ENCODE results near the gene ADAM8. TPM values are rescaled to one million over a fixed set of nuclear protein-coding genes. Genes with fewer than 3 reads are reported as not detected.

ADAM8 gene
- polyA plus RNA-seq, 1 donor, result 3.3 TPM

DNA sequence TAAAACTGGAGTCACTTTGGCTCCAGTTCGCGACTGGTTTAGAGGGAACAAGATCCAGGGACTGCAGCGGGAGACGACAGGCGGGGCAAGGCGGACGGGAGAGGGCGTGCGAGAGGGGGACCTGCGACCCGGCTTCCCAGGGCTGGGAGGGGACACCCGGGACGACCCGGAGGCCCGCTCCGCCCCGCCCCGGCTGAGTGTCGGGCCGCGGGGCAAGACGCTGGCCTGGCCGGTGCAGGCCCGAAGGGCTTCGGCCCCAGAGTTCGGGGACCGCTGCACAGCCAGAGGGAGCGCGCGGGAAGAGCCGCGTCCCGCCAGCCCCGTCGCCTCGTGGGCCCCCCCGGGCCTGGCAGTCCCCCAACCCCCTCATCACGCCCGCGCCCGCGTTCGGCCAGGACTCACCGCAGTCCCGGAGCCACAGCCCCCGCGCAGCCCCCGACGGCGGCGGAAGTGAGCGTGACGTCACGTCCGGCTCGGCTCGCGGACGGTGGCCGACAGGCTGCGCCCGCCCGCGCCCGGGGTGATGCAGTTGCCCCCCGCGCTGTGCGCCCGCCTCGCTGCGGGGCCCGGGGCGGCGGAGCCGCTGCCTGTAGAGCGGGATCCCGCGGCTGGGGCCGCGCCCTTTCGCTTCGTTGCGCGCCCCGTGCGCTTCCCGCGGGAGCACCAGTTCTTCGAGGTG, 31.9 kb upstream of the ADAM8 start, which contains the start of the genes TUBGCP2 and ZNF511:
TSS of gene TUBGCP2 (minus strand) at position 452 of the 679 bp plus-strand sequence. CDS start 5,931 bp downstream, outside the sequence.
TSS of gene ZNF511 (plus strand) at position 494 of the 679 bp plus-strand sequence. CDS start at position 524, 30 bp downstream.
- peak; percentile 93 for DNase-seq

DNA sequence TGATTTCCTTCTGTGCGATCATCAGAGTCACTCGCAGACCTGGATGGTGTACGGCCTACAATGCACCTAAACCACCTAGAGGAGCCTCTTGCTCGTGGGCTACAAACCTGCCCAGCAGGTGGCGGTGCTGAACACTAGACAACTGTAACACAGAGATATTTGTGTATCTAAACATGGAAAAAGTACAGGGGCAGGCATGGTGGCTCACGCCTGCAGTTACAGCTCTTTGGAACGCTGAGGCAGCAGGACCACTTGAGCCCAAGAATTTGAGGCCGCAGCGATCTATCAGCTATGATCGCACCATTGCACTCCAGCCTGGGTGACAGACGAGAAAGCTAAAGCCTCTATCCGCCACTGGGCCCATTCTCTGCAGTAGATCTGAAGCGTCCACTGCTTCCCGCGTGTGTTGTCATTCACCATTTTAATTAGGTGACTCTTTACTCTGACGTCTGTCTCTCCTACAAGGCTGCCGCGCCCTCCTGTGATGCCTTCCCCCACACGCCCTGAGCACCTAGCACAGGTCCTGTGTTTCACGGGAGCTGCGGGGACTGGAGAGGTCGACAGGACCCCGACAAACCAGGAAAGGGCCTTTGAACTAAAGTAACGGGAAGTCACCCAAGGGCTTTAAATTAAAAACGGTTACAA, 31.2 kb upstream of the ADAM8 start:
- peak; percentile 43 for DNase-seq

DNA sequence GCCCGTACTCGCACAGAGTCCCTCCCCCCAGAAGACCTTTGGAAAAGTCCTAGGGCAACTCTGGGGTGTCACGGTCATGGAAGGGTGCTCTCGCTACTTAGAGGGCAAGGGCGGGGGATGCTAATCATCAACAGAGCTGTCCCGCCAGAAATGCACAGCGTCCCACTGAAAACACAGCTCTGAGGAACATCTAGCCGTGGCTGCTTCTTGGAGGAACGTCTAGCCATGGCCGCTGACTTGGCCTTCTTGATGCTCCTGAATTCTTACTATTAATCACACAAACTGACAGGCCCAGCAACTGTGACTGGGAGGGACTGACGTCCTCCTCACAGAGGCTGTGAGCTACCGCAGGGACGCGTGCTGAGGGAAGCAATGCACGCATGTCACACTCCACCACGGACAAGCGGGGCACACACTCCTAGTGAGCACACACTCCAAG, 30.3 kb upstream of the ADAM8 start:
- no peak for DNase-seq

DNA sequence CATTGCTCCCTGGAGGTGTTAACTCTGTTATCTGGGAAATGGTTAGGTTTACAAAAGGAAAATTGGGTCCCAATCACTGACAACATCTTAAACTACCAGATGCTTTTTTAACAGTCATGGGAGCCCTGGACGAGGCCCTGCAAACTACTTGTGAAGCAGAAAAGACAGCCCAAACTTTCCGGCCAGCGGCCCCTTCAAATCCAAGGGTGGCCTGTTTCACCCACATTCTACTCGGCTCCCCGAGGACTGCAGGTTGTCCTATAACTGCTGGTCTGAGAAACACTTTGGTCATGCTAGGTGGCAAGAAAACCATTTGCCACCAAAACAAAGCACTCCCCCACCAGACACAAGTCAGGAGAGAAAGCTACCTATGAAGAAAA, 29.4 kb upstream of the ADAM8 start:
- DNase-seq, result no peak

DNA sequence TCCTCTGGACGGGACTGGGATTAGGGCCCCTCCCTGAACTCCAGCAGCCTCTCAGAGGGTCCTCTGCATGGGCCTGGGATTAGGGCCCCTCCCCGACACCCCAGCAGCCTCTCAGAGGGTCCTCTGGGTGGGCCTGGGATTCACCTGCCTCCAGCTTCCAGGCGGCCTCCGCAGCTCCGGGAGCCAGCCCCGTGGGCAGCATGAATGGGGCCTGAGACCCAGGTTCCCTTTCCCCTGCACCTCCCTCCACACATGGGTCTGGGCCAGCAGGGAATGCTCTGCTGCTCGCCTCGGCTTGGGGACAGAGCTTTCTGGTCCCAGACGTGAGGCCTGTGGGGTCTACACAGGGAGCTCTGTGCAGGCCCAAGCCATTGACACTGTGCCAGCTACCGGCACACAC, 26.5 kb upstream of the ADAM8 start:
- DNase-seq, result no peak

DNA sequence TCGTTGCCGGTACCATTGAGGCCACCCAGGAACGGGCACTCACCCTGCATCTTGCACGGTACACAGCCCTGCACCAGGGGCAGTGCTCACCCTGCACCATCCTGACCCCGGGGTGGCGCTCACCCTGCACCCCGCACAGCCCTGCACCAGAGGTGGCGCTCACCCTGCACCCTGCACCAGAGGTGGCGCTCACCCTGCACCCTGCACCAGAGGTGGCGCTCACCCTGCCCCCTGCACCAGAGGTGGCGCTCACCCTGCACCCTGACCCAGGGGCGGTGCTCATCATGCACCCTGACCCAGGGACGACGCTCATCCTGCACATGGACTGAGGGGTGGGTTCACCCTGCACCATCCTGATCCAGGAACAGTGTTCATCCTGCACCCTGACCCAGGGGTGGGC, 25.6 kb upstream of the ADAM8 start:
- no peak for DNase-seq

DNA sequence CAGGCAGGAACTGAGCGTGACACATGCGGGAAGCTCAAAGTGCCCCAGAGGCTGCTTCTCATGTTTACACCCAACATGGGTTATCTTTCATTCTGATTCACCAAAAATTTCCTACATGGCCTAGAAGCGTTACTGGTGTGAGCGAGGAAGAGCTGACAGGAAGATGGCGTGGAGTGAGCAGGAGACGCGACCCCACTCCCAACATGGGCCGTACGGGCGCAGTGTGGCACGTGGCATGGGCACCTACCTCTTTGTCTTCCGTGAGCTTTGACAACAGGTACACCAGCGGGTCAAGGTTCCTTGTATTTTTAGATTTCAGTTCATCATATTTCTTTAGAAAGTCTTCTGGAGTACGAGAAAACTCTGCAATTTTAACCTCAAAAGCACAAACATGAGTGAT, 23.1 kb upstream of the ADAM8 start:
- DNase-seq, result no peak

DNA sequence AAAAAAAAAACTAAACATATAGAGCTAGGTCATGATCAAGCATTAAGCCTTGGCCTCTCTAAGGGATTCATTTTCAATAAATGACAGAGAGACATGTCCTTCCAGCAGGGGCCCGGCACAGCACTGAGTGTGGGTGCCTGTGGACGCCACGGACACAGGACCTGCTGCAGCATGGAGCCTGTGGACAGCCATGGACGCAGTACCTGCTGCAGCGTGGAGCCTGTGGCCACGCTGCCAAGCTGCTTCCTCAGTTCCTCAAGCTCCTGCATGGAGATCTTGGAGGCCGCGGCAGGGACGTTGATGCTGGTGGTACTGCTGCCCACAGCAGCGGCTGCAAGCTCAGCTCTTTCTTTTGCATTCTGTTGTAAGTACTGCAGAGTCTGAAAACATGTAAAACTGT, 22.6 kb upstream of the ADAM8 start:
- no peak for DNase-seq

DNA sequence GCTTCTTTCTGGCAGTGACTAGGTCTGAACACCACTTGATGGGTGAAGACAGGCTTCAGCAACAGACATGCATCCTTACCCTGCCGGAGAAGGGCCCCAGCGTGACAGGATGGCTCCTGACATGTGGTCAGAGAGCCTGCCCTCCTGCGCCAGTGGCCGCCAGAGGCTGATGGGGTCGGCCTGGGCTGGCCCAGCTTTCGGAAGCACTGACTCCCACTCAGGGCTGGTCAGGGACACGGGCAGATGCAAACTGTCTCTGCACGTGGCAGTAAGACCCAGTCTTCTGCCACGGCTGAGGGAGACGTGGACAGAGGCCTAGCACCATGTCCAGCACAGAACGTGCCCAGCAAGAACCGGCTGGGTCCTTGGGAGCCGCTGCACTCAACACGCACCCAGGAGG, 21.8 kb upstream of the ADAM8 start:
- DNase-seq, result no peak

DNA sequence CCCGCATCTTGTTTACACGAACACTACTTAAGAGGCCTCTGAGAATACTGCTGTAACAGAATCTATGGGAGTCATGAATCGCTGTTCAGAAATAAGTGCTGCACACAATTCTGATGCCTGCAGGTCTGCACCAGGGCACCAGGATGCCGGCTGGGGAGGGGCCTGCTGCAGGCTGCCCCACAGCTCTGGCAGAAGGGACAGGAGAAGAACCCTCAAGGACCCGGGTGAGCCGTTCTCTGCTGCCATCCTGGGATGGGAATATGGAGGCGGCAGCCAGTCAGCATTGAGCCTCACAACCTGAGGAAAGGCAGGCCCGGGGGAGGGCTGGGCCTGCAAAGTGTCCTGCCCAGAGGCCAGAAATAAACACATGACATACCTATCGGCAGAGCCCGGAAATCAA, 20.8 kb upstream of the ADAM8 start:
- no peak for DNase-seq

DNA sequence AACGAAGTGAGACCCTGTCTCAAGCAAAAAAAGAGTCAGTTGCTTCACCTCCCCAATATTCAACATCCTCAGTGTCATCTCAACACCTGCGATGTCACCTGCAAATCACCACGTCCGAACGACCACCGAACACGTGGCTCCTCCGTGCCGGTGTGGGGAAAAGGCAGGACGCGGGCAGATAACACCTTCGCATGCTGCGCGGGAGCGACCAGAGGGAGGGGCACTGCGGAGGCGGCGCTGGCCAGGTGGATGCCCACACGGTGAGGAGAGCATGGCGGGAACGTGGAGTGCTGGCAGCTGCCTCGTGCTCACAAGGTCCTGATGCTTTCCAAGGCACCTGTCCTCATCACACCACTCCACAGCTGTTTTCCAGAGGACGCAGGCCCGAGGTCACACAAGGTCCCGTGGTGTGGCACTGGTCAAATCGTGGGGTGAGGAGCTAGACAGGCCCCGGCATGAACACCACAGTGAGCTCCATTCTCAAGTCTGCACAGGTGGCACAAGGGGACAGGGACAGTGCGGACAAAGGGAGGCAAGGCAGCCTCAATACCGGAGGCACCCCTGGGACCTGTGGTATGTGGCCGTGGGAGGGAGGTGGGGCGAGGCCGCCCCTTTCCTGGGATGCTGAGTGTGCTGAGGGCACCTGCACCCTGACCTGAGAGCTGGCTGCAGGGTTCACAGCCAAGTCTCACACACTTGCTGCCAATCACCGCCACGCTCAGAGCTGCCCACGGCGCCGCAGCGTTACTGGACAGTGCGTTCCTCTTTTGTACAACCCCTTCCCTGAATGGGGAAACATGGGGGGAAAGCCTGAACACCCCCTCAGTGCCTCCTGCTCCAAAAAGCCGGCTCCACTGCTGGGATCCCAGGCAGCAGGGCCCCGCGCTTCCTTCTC, 19.0 kb upstream of the ADAM8 start:
- DNase-seq, result no peak

DNA sequence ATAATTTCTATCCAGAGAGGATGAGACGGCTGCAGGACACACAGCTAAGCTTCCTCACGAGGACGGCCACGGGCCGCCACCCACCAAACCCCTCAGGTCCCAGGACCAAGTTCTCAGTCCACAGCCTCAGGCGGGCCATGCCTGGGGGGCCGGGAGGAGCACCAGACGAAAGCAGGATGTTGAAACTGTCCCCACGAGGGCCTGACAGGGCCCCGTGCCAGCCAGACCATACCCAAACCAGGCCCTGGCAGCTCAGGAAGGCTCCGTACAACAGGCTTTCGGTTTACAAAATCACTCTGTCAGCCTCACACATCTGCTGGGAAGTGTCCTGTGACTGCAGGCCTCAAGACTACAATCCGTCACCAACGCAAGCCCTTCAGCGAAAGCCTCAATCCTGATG, 17.5 kb upstream of the ADAM8 start:
- DNase-seq, result no peak

DNA sequence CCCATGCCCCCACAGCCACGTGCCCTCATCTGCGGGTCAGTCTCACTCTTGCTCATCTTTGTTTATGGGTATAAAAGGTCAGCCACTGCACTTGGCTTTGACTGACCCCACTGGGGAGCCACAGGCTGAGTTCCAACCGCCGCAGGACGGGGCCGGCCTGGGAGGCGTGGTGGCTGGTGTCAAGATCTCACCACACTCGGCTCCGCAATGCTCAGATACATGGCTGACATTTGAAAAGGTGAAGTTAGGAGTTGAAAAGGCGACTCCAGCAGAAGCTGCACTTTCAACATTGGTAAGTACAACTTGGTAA, 17.1 kb upstream of the ADAM8 start:
- no peak for DNase-seq

DNA sequence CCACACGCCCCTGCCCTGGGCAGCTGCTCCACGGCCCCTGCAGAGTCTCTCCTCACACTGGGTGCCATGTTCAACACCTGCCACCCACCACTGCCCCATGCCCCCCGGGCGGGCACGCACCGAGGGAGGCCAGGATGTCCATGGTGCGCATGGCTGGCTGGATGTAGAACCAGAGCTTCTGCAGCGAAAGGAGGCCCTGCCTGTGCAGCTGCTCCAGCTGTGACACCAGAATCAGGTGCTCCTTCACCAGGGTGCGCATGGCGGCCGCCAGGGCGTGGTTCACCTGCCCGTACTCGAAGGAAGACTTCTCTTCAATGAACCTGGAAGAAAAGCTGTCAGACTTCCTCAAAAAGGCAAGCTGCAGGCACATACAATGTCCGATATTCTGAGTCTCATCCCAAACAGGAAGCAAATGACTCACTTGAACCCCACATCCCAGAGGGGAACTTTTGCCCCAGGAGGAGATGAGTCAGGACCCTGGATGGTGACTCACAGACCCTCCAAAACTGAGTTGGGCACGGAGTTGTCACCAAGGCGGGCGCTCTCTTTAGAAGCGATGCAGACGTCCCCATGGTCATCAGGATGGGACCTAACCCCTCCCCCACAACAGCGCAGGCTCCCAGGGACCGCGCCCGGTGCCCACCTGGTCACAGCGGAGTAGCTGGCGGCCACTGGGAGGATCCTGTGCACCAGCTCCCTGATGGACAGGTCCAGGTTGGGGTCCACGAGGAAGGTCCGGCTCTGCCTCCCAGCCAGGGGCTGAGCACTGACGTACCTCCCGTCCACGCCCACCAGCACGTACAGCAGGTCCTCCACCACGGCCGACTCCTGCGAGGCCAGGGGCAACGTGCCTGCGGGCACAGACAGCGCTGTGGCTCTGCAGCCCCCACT, 16.5 kb upstream of the ADAM8 start:
- no peak for DNase-seq

DNA sequence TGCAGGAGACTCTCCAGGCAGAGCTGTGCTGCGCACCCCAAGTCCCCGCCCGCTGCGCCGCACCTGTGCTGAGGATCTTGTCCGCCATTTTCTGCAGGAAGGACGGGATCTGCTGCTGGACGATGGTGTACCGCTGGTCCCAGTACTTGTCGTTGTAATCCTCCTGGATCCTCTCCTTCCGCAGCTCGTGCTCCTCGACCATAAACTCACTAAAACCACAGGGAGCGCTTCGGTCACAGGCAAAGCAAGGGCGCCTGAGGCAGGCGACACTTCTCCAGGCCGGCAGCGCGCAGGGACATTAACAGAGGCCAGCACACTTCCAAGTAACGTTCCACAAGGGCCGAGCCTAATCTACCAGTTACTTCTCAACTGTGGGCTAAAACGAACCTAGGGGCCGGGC, 13.1 kb upstream of the ADAM8 start:
- no peak for DNase-seq

DNA sequence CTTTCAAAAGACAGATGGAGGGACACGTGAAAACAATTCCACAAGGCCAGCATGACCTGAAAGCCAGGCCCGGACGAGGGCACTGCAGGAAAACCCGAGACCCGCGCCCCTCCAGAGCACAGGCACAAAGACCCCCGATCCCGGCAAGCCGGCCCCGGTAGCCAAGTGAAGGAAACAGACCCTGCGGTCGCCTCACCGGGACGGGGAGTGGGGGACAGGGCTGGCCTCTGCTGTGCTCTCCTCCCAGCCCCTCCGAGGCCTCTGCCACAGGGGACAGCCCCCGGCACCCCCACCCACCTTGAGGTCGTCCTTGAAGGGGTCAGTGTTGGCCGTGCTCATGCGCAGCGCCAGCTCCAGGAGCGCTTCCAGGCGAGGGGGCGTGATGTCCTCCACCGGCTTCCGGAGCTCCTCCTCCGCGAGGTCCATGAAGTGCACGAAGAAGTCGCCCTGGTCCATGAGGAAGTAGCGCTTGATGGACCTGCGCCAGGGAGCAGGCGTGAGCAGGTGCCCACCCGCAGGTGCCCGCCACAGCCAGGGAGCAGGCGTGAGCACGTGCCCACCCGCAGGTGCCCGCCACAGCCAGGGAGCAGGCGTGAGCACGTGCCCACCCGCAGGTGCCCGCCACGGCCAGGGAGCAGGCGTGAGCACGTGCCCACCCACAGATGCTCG, 11.3 kb upstream of the ADAM8 start:
- DNase-seq, result no peak

DNA sequence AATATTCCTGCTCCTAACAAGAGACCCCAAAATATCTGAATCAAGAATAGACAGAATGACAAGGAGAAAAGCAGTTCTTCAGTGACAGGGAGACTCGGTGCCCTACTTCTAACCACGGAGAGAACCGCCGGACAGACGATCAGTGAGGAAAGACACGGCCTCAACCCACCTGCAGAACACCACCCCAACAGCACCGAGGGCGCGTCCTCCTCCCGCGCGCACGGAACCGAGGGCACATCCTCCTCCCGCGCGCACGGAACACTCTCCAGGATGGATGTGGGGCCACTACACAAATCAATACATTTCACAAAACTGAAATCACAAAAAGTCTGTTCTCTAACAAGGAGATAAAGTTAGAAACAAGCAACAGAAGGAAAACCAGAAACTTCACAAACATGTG, 9.7 kb upstream of the ADAM8 start:
- no peak for DNase-seq

DNA sequence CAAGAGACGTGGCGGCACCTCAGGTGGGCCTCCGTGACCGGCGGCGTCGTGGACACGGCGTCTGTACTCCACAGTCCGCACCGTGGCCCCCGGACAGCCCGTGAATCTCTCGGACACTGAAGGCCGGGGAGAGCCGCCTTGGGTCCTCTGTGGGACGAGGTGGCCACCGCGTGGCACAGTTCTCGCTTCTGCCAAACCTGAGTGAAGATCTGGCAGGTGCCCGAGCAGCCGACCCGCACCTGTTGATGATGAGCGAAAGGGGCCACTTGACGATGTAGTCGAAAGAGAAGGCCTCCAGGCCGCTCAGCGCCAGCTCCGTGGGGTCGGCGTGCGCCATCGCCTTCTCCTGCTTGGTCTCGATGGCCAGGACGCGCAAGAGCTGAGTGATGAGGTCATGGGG, 8.5 kb upstream of the ADAM8 start:
- no peak for DNase-seq

DNA sequence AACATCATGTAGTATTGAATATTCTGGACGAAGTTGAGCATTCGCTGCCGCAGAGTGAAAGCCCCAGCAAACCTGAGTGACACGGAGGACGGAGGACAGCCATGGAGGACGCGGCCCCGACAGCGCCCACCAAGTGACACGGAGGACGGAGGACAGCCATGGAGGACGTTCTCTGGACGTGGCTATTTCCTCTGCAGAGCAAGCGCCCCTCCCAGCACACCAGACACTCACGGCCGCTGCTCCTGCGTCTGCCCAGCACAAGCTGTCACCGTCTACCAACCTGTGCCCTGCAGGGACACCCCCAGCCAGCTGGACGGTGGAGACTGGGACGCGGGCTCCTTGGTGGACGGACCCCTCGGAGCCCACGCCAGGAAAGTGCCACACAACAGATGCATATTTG, 7.3 kb upstream of the ADAM8 start:
- no peak for DNase-seq

DNA sequence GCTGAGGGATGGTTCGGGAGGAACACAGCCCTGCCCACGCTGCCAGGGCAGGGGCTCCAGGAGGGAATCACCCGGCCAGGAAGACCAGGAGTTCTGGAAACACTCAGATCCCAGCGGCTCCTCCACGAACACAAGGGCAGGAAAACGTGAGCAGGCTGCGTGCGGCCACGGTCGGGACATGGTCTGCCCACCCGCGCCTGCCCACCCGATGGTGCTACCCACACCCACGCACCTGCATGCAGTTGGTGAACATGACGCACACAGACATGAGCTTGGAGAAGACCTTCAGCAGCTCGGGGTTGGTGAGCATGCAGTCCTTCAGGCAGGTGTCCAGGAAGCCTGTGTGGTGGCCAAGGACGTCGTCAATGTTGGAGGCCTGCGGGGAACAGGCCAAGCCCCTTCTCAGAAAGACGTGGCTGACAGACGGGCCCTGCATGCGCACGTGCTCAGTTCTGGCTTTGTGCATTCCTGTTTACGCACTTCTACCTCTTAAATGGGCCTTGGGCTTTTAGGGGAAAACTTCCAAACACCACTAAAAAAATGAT, 6.2 kb upstream of the ADAM8 start:
- DNase-seq, result no peak

DNA sequence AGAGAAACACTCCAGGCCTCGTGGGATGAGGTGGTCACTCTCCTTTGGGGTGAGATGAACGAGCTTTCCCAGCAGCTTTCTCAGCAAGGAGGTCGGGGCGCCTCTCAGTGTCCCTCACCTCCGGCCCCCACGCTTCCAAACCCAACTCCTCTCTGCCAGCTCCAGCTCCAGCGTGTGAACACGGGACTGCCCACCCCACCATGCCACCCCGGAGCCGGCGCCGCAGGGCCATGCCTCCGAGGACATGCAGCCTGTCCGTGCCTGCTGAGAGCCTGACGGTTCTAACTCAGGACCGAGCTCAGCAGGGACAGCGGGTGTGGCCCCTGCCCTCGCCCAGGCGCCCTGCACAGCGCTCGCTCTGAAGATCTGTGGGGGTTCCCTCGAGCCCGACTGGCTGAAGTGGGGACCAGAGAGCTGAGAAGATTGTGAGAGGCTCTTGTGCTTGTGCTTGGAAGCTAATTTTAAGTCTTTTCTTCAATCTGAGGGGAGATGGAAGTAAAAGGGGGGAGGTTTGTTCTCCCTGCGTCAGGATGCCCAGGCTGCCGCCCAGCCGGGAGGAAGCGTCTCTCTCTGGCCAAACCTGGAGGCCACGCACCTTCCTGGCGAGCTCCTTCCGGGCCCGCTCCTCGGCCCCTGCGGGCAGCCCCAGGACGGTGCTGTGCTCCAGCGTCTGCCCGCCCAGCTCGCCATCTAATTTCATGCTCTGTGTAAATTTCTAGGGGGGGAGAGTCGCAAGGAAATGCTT, 5.1 kb upstream of the ADAM8 start:
- DNase-seq, result no peak

All from hindlimb muscle (tissue), 1 donor.